GM23338 (cell line): ENCODE results near the gene PROZ.

Source experiments
- CREB1 ChIP-seq: fragments of 250-450 bp; sonication (Bioruptor Pico); IDR thresholded peaks from 2 replicates; pipeline ENCODE4 v1.5.0; 2020; ENCODE audit warnings: low read depth, mild to moderate bottlenecking, moderate library complexity
- CTCF ChIP-seq, 2 experiments: fragments of 200-600 bp in 1 of 2; sonication (generic) in 1 of 2; conservative IDR thresholded peaks; 2 replicates each; pipeline versions ENCODE4 v1.5.1 to v1.6.1; 2016 to 2017; ENCODE audit warnings: antibody characterized with exemption in 2 of 2, low read depth in 2 of 2, mild to moderate bottlenecking in 2 of 2, moderate library complexity in 1 of 2
- ETS1 ChIP-seq: IDR thresholded peaks from 2 replicates; pipeline ENCODE4 v1.6.1; 2016; ENCODE audit warnings: antibody characterized with exemption
- EZH2 ChIP-seq: fragments of 200-600 bp; sonication (generic); IDR thresholded peaks from one replicate; pipeline ENCODE4 v1.8.0; 2017; ENCODE audit warnings: antibody characterized with exemption, mild to moderate bottlenecking, low read depth; ENCODE audit not compliant: unreplicated experiment
- EZH2phosphoT487 ChIP-seq: fragments of 200-600 bp; sonication (generic); IDR thresholded peaks from one replicate; pipeline ENCODE4 v1.8.1; 2018; ENCODE audit warnings: antibody characterized with exemption; ENCODE audit not compliant: unreplicated experiment
- NANOG ChIP-seq: IDR thresholded peaks from 2 replicates; pipeline ENCODE4 v1.6.1; 2016; ENCODE audit warnings: antibody characterized with exemption, borderline replicate concordance
- POLR2AphosphoS5 ChIP-seq: IDR thresholded peaks from 2 replicates; pipeline ENCODE4 v1.6.1; 2016; ENCODE audit warnings: antibody characterized with exemption, low read depth
- TF ChIP-seq, protein P1 (sequence below): IDR thresholded peaks from one replicate; pipeline ENCODE4 v1.6.1; 2018; ENCODE audit warnings: antibody characterized with exemption; ENCODE audit not compliant: unreplicated experiment

DNA sequence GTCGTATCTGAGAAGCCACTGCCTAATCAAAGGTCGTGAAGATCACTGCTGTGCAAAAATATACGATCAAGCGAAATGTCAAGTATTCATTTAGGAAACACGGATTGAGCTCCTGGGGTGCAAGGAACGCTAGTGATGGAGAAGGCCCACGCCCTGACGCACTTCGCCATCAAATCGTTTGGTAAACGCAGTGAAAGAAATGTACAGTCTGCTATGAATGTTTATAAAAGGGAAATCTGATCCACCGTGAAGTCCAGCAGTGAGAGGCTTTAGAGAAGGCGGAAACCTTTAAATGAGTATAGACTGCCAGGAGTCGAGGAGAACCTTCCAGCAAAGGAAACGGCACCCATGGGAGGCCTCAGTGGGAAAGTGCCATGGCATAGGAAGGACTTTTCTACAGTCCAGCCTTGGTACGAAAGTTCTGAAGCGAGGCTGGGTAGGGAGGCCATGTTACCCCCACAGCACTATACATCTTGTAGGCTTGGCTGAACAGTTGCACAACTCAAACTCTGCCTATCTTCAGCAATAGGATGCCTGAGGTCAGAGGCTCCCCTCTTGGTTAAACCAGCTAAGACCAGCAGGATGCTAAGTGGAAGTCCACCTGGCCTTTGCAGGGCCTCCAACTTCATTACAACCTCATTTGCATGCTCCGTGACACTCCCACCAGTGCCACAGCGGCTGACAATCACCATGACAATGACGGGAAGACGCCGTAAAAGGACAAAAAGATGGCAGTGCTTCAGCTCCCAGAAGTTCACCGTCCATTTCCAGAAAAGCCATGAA lies 29.6 kb downstream of the PROZ start:
- TF ChIP-seq CTCF (conservative IDR thresholded peaks at IDR 0.05; ENCODE audit: low read depth in 2 of 2) = no peak
- TF ChIP-seq EZH2 = no peak
- TF ChIP-seq, protein P1, sequence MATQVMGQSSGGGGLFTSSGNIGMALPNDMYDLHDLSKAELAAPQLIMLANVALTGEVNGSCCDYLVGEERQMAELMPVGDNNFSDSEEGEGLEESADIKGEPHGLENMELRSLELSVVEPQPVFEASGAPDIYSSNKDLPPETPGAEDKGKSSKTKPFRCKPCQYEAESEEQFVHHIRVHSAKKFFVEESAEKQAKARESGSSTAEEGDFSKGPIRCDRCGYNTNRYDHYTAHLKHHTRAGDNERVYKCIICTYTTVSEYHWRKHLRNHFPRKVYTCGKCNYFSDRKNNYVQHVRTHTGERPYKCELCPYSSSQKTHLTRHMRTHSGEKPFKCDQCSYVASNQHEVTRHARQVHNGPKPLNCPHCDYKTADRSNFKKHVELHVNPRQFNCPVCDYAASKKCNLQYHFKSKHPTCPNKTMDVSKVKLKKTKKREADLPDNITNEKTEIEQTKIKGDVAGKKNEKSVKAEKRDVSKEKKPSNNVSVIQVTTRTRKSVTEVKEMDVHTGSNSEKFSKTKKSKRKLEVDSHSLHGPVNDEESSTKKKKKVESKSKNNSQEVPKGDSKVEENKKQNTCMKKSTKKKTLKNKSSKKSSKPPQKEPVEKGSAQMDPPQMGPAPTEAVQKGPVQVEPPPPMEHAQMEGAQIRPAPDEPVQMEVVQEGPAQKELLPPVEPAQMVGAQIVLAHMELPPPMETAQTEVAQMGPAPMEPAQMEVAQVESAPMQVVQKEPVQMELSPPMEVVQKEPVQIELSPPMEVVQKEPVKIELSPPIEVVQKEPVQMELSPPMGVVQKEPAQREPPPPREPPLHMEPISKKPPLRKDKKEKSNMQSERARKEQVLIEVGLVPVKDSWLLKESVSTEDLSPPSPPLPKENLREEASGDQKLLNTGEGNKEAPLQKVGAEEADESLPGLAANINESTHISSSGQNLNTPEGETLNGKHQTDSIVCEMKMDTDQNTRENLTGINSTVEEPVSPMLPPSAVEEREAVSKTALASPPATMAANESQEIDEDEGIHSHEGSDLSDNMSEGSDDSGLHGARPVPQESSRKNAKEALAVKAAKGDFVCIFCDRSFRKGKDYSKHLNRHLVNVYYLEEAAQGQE = no peak
- TF ChIP-seq ETS1 = no peak
- no peak for TF ChIP-seq POLR2AphosphoS5
- no peak for TF ChIP-seq NANOG
- TF ChIP-seq EZH2phosphoT487 = no peak
- TF ChIP-seq CREB1 (CRISPR knock-in tag) = no peak
